Measurements from ENCODE around the gene SNX13. TPM values are rescaled to one million over a fixed set of nuclear protein-coding genes. Genes with fewer than 3 reads are reported as not detected.

SNX13 gene
- total and polyA plus RNA-seq, 2 donors (not counting 3 experiments of a cell fraction or from before 2014, with no cell fraction given) = 6.1 to 28.5 TPM

DNA sequence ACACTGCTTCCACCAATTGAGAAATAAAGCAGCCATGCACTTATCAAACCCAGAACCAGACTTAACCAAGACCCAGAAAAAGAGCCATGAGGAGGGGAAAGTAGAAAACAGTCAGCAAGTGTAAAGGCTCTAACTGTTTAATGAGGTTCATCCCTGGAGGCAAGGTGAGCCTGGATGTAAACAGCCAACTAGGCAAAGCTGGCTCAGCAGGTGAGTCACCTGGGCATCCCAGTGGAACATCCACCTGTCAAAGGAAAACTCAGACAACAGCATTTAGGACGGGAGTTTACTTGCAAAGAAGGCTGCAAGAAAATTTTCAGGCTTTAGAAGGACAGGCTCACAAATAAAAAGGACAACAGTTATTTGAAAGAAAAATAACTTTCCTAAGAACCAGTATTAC, 153.0 kb downstream of the SNX13 start:
- dilution Hi-C loops (cut with MboI; ENCODE audit: extremely low pct_ligation_motif_present, low sequenced_read_pairs) = no loop called here
- intact Hi-C loops (cut with micrococcal nuclease) = no loop called here
- no peak for DNase-seq (ENCODE audit: low read depth, low spot score)
- ChIA-PET CTCF (interaction anchor here (2.0 kb wide), 1 partner anchor 17 kb away, joined by 9 read pairs; no protein-coding TSS in a partner anchor), POLR2A (no interaction called here)
- TF ChIP-seq POLR2AphosphoS5 (IDR thresholded peaks at IDR 0.05; ENCODE audit: insufficient read depth, low read depth, low read length) (no peak), FOS (IDR thresholded peaks at IDR 0.05; ENCODE audit: borderline replicate concordance, insufficient read depth, low read length) (no peak), EZH2 (IDR thresholded peaks at IDR 0.05; ENCODE audit: borderline replicate concordance, low read depth, low read length, severe bottlenecking) (no peak), JUN (IDR thresholded peaks at IDR 0.05; ENCODE audit: borderline replicate concordance, insufficient read depth, insufficient read length, low read depth) (no peak), MYC (IDR thresholded peaks at IDR 0.05; ENCODE audit: low read depth, low read length) (no peak), POLR2A (IDR thresholded peaks at IDR 0.05; ENCODE audit: low read depth, low read length) (no peak), GATA2 (IDR thresholded peaks at IDR 0.05; ENCODE audit: insufficient read depth, insufficient read length, low read depth, low read length) (no peak)
- TF ChIP-seq, protein P1, sequence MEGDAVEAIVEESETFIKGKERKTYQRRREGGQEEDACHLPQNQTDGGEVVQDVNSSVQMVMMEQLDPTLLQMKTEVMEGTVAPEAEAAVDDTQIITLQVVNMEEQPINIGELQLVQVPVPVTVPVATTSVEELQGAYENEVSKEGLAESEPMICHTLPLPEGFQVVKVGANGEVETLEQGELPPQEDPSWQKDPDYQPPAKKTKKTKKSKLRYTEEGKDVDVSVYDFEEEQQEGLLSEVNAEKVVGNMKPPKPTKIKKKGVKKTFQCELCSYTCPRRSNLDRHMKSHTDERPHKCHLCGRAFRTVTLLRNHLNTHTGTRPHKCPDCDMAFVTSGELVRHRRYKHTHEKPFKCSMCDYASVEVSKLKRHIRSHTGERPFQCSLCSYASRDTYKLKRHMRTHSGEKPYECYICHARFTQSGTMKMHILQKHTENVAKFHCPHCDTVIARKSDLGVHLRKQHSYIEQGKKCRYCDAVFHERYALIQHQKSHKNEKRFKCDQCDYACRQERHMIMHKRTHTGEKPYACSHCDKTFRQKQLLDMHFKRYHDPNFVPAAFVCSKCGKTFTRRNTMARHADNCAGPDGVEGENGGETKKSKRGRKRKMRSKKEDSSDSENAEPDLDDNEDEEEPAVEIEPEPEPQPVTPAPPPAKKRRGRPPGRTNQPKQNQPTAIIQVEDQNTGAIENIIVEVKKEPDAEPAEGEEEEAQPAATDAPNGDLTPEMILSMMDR (IDR thresholded peaks at IDR 0.05; ENCODE audit: extremely low read depth in 1 of 2, insufficient read depth in 1 of 2, low read depth in 1 of 2, low read length in 2 of 2) = no peak
- TF ChIP-seq, protein P2, sequence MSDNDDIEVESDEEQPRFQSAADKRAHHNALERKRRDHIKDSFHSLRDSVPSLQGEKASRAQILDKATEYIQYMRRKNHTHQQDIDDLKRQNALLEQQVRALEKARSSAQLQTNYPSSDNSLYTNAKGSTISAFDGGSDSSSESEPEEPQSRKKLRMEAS (IDR thresholded peaks at IDR 0.05; ENCODE audit: insufficient read depth, insufficient read length) = no peak
- H3K9me3 ChIP-seq (replicated peaks; ENCODE audit: control insufficient read depth, insufficient read depth, low read length) = no peaks in the 10 kb centered on the region
- no peak overlapping the region for H2AFZ ChIP-seq (ENCODE audit: low read depth, low read length)
- no peaks in the 10 kb centered on the region for H3K27me3 ChIP-seq (ENCODE audit: control insufficient read depth in 2 of 2, insufficient read depth in 2 of 2, low read length in 2 of 2)
- H3K36me3 ChIP-seq (ENCODE audit: control insufficient read depth in 2 of 2, extremely low read depth in 1 of 2, insufficient read depth in 2 of 2, low read length in 2 of 2) = no peaks in the 10 kb centered on the region
- peaks cover 6% of the 10 kb centered on the region for H3K4me1 ChIP-seq (ENCODE audit: control insufficient read depth, extremely low read depth, insufficient read depth, low read length)
- FAIRE-seq = no peak
- no peaks in the 10 kb centered on the region for H3K9me1 ChIP-seq (replicated peaks; ENCODE audit: control insufficient read depth, extremely low read depth, insufficient read depth, low read length)
- H4K20me1 ChIP-seq (replicated peaks; ENCODE audit: control insufficient read depth, extremely low read depth, insufficient read depth, low read length) = no peaks in the 10 kb centered on the region
- no peak overlapping the region for H3K27ac ChIP-seq (ENCODE audit: insufficient read depth, low read depth, low read length)
- no peak overlapping the region for H3K9ac ChIP-seq (replicated peaks; ENCODE audit: extremely low read depth, insufficient read depth, low read length)
- no peak overlapping the region for H3K4me2 ChIP-seq (ENCODE audit: insufficient read depth, low read length)
- BruUV-seq (replicated peaks) = no TSS peak
- H3K4me3 ChIP-seq (replicated peaks in 1 of 3; ENCODE audit: insufficient read depth in 1 of 3, low read depth in 1 of 3, low read length in 3 of 3) = no peak overlapping the region
- H3K79me2 ChIP-seq (ENCODE audit: control insufficient read depth, insufficient read depth, low read length) = no peaks in the 10 kb centered on the region
